GM19238 (cell line): ENCODE data around the gene C16orf54.
"Not testable (repeated sequence)": the region's sequence is repeated elsewhere in the genome, so short reads cannot be mapped to it uniquely, and the experiment has no call there.

Experiments used
- DNase-seq: peaks from one replicate; pipeline ENCODE4 v3.0.0; 2011; ENCODE audit warnings: low spot score; ENCODE audit not compliant: insufficient read length

Gene C16orf54, protein sequence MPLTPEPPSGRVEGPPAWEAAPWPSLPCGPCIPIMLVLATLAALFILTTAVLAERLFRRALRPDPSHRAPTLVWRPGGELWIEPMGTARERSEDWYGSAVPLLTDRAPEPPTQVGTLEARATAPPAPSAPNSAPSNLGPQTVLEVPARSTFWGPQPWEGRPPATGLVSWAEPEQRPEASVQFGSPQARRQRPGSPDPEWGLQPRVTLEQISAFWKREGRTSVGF

DNA sequence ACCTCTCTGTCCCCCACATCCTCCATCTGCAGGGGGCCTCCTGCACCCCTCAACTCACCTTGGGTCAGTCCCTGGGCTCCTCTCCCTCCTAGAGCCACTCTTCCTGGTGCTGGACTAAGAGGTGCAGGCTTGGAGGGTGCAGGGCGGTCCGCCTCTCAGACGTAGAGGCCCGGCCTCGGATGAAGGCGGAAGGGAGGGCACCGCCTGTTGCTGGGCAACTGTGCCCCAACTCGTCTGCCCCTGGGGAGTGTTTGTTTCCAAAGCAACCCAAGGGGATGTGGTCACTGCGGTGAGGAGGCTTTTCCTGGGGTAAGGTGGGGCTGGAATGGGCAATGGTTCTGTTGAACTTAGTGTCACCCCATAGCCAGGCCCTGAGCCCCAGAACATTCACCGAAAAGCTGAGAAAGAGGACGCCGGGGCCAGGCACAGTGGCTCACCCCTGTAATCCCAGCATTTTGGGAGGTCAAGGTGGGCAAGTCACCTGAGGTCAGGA lies at the start of gene C16orf54:
Gene C16orf54 (minus strand): TSS at position 138 of the 493 bp plus-strand sequence. CDS start 1,039 bp downstream, outside the sequence.
- peak; percentile 71 for DNase-seq

DNA sequence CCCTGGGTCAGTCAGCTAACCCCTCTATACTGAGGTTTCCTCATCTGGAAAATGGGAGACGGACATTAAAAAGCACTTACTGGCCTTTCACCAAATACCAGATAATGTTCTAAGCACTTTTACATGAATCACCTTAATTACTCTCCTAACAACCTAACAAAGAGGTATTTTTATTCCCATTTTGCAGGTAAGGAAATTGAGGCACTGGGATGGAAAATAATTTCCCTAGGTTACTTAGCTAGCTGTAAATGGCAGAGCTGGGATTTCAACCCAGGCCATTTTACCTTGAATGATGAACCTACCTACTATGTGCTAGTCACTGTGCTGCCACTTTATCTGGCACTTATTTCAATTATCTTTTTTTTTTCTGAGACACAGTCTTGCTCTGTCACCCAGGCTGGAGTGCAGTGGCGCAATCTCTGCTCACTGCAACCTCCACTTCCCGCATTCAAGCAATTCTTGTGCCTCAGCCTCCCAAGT lies 48.5 kb upstream of the C16orf54 start:
- DNase-seq: no peak

DNA sequence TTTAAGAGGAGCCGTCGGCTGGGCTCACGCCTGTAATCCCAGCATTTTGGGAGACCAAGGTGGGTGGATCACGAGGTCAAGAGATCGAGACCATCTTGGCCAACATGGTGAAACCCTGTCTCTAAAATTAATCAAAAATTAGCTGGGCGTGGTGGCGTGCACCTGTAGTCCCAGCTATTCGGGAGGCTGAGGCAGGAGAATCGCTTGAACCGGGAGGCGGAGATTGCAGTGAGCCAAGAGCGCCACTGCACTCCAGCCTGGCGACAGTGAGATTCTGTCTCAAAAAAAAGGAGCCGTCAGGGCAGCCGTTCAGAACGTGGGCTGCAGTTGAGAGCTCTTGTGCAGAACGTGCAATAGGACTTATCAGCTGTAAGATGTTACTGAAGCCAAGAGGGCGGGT lies 47.4 kb upstream of the C16orf54 start:
- not testable (repeated sequence) for DNase-seq

DNA sequence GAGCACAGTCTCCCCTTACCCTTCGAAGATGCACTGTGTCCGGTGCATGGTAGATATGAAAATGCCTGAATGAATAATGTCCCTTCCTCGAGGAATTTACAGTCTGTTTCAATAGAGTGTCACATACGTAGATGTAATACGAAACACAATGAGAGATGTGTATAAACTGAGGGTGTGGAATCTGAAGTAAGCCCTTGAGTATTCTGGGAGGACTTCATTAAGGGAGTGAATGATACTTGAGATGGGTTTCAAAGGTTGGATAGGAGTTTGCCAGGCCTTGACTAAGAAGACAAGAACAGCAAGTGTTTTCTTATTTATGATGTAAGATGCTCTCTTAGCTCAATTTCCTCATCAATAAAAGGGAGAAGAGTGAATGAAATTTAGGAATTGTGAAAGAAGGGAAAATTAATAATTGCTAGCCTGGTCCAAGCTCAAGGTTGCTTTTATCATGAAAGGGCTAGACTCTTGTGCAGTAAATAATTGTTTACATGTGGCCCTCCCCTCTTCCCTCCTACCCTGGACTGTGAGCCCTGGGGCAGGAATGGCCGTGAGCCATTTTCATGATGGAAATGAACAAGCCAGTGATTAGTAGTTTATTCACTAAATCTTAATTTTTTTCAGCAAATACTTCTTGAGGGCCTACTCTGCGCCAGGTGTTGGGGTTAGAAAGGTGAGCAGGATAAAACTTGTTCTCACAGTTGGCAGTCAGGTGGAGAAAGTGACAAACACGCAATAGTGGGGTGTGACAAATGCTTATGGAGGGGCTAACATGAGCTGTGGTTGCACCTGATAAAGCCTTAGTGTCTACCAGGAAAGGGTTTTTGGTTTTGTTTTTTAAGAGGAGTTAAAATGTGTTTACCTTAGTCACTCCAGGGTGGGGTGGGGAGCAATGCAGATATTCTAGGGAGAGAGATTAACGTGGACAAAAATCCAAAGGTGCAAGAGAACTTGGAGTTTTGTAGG lies 46.3 kb upstream of the C16orf54 start:
- DNase-seq: no peak

DNA sequence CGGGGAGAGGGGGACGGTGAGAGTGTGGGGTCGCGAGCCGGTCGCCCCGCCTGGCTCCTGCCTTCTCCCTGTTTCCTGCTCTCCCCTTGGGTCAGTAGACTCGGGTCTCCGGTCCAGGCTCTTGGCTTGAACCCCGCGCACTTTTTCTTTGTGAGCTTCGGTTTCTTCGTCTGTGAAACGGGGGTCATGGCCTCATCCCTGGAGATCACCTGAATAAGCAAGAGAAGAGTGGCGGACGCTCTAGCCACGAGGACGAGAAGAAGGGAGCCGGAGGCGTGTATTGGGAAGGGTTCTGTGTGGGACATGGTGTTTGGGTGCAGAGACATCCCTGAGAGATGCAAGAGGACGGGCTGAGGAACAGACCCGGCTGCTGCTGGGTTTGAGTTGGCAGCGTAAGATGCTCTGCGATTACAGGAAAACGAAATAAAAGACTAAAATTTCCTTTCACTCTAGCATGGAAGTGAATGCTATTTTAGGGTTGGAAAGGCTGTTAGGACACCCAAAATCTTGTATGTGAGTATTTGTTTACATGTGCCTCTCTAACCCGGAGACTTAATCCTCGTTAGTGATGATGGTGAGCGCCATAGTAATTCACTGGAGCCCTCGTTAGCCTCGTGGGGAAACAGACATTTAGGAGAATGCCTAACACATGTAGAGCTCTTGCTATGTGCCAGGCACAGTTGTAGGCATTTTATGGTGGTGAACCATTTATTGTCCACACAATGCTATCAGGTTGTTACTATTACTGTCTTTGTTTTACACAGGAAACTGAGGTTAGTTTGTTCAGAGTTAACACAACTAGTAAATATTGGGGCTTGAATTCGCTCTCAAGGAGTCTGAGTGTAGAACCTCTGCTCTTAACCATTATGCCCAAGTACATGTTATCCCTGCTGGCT lies 45.4 kb upstream of the C16orf54 start:
- no peak for DNase-seq

DNA sequence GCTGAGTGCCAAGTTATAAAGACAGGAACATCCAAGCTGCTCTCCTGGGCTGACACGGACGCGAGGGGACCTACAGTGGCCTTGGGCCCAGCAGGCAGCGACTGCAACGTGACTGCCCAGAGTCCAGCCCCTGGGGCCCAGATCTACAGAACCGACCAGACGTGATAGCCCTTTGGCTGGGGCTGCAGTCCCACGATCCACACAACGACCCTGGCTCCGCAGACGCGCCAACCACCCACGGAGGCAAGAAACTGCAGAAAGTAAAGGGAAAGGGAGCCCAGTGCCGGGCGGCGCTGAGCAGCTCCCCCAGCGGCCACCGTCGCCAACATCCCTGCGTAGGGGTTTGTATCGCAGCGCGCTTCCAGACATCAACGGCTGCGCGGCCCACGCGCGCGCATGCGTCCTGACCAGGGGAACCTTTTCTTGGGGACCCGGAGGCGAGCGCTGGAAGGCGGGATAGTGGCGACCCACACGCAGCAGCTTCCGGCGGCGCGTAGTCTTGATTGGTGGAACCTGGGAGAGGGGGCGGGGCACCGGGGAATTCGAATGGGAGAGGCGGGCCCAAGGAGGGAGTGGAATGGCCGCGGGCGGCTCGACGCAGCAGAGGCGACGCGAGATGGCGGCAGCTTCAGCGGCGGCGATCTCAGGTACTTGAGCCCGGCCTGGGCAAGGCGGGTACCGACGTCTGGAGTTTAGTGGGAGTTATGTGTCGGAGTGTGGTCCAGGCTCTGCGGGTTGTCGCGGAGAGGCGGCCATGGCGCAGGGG lies 44.6 kb upstream of the C16orf54 start, which contains the start of gene KIF22:
Gene KIF22 (plus strand): TSS at position 569 of the 766 bp plus-strand sequence. CDS start 9 bp downstream, at position 578.
- DNase-seq: peak; percentile 98

DNA sequence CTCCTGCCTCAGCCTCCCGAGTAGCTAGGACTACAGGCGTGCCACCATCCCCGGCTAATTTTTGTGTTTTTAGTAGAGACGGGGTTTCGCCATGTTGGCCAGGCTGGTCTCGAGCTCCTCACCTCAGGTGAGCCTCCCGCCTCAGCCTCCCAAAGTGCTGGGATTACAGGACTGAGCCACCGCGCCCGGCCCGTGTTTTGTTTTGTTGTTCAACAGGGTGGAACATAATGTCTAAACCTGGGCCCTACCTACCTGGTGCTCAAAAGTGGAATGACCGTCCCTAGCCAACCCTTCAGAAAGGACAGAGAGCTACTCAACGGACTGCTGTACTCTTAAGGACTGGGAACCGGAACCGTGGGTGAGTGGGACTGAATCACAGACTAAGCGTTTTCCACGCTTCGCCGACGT lies 44.0 kb upstream of the C16orf54 start:
- DNase-seq: no peak

DNA sequence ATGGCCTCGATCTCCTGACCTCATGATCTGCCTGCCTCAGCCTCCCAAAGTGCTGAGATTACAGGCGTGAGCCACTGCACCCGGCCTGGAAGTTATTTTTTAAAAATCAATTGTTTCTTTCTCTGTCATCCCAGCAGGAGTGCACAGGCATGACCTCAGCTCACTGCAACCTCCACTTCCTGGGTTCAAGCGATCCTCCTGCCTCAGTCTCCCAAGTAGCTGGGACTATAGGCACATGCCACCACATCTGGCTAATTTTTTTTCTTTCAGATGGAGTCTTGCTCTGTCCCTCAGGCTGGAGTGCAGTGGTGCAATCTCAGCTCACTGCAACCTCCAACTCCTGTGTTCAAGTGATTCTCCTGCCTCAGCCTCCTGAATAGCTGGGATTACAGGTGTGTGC lies 41.4 kb upstream of the C16orf54 start:
- not testable (repeated sequence) for DNase-seq

DNA sequence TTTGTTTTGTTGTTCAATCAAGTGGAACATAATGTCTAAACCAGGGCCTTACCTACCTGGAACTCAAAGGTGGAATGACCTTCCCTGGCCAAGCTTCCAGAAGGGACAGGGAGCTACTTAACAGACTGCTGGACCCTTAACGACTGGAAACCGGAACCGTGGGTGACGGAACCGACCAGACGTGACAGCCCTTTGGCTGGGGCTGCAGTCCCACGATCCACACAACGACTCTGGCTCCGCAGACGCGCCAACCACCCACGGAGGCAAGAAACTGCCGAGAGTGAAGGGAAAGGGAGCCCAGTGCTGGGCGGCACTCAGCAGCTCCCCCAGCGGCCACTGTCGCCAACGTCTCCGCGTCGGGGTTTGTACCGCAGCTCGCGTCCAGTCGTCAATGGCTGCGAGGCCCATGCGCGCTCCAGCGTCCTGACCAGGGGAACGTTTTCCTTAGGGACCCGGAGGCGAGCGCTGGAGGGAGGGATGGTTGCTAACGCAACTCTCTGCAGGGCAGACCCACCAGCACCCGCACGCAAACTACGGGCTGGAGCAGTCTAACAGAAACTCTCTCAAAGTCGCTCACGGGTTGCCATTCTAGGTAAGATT lies 39.2 kb upstream of the C16orf54 start:
- DNase-seq: peak; percentile 52

DNA sequence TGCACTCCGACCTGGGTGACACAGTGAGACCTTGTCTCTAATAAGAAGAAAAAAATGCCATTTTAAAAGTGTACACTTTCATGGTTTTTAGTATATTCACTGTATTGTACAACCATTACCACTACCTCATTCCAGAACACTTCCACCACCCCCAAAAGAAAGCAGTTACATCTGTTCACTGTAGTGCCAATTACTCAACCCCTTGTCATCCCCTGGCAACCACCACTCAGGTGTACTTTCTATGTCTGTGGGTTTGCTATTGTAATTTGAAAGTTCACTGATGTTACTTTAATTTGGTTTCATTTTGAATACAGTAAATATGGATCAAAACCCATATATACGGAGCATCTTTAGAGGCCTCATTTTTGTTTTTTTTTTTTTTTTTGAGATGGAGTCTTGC lies 38.4 kb upstream of the C16orf54 start:
- no peak for DNase-seq

DNA sequence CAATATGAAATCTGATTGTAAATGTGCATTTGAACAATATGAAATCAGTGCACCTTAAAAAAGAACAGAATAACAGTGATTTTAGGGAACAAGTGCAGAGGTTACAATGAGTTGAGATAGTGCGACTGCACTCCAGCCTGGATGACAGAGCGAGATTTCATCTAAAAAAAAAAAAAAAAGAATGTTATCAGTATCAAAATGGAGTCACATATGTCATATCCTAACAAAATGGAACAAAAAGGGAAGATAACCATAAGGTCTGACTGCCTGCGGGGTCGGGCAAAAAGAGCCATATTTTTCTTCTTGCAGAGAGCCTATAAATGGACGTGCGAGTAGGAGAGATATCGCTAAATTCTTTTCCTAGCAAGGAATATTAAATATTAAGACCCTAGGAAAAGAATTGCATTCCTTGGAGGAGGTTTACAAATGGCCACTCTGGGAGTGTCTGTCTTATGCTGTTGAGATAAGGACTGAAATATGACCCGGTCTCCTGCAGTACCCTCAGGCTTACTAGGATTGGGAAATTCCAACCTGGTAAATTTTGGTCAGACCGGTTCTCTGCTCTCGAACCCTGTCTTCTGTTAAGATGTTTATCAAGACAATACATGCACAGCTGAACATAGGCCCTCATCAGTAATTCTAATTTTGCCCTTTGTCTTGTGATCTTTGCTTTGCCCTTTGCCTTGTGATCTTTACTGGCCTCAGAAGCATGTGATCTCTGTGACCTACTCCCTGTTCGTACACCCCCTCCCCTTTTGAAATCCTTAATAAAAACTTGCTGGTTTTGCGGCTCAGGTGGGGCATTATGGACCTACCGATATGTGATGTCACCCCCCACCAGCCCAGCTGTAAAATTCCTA lies 37.5 kb upstream of the C16orf54 start:
- not testable (repeated sequence) for DNase-seq

DNA sequence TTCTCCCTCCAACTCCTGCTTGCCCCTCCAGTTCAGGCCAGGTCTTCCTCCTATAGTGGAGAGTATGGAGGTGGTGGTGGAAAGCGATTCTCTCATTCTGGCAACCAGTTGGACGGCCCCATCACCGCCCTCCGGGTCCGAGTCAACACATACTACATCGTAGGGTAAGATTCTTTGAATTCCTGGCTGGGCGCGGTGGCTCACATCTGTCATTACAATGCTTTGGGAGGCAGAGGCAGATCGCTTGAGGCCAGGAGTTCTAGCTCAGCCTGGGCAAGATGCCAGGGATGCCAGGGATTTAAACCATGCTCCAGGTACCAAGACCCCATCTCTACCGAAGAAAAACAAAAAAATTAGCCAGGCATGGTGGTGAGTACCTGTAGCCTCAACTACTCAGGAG lies 33.7 kb upstream of the C16orf54 start:
- no peak for DNase-seq

DNA sequence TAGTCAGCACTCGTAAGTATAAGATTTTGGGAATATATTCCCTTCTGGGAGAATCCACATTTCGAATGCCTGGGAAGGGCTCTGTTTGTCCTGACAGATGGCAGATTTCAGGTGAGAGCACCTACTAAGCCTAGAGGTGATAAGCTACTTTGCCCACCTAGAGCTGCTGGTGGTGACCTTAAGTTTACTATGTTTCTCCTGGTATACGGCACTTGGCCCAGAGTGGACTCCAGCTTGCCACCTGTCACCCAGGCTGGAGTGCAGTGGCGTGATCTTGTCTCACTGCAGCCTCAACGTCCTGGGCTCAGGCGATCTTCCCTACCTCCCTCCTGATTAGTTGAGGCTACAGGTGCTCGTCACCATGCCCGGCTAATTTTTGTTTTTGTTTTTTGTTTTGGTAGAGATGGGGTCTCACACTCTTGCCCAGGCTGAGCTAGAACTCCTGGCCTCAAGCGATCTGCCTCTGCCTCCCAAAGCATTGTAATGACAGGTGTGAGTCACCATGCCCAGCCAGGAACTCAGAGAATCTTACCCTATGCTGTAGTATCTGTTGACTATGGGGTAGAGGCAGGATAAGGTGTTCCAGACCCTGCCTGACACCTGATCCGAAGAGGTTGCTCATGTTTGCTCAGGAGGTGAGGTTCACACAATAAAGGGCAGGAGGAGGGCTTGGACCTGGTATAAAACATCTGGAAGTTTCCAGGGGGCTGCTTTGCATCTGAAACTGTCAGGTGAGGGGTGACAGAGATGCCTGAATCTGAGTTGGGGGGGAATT lies 32.0 kb upstream of the C16orf54 start, which contains the start of gene ZG16:
Gene ZG16 (plus strand): TSS at position 681 of the 775 bp plus-strand sequence. CDS start 1,011 bp downstream, outside the sequence.
- no peak for DNase-seq

DNA sequence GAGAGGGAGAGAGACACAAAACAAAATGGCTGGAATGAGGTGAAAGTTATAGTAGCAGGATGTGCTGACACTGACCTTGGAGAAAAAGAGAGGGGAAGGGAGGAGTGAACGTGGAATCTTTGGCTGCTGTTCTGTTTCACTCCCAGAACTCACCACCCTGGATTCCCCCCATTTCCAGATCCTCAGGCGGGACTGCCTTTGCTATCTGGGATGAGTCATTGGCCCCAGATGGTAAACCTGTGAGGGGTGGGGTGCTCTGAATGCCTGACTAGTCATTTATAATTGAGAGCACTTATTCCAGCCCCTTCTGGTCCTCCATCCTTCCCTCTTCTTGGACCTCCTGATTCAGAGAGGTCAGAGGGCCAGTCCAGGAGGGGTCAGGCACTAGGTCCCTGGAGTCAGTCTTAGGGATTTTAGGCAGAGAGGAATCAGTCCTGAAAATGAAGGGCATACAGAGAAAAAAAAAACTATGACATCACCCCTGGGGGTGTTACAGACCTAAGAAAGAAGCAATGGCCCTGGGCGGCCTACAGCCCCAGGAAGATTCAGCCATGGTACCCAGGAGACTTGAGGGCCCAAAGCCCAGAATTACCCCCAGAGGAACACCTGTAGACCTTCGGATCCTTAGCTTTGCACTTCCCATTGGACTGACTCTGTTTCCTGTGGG lies 30.1 kb upstream of the C16orf54 start:
- no peak for DNase-seq

DNA sequence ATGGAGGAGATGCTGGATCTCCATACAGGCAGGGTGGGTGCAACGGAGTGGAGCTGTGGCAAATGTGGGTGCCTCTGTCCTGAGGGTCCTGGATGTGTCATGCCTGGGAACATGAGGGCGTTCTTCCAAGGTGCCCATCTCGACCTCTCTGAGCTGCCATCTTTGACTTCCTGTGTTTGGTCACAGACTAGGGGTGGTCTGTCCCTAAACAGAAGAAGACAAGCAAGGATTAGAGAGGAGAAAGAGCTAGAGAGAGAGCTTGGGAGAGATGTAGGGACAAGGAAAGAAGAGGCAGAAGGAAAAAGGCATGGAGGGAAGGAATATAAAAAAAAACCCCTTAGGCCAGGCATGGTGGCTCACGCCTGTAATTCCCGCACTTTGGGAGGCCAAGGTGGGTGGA lies 28.9 kb upstream of the C16orf54 start:
- no peak for DNase-seq

DNA sequence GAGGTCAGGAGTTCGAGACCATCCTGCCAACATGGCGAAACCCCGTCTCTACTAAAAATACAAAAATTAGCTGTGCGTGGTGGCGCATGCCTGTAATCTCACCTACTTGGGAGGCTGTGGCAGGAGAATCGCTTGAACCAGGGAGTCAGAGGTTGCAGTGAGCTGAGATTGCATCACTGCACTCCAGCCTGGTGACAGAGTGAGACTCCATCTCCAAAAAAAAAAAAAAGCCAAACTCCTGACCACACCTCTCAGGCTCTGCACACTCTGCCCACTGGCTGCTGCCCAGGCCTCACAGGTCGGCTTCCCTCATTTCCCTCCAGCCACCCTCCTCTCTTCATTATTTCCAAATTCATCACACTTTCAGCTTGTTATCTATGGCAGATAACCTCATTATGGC lies 26.5 kb upstream of the C16orf54 start:
- DNase-seq: not testable (repeated sequence)

DNA sequence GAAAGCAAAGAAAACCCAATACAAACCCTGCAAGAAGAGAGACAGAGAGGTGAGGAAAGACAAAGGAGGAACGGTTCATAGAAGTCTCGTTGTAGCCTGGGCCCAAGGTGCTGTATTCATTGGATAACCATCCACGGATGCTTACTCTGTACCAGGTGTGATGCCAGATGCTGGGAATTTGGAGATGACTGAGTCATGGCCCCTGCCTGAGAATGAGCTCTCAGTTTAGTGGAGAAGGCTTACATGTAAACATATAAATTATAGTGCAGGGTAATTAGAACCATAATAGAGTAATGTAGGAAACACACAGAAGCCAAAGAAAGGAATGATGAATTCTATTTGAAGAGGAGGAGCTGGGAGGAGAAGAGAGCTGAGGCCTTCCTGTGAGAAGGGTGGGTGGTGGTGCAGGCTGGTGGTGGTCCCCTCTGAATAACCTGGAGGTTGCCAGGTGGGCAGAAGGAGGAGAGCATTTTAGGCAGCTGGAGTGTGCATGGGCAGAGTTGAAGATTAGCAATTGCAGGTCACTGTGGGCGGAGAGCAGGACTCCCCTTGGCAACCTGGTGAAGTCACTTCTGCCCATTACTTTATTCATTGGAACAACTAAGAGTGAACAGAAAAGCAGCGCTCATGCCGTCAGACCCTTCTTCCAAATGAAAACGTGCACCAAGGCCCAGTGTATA lies 24.6 kb upstream of the C16orf54 start:
- DNase-seq: no peak
